GM10248 (cell line): ENCODE results near the gene CNTNAP2.

Experiments
- CTCF ChIA-PET: fragments of 300-600 bp; sonication (Branson Sonifier 250); formaldehyde crosslinking; extraction: SDS; loops from one replicate; lab custom pipeline; 2021; ENCODE audit warnings: antibody characterized with exemption; lab: Yijun Ruan, JAX
- POLR2A ChIA-PET: fragments of 350-650 bp; sonication (Branson Sonifier 250); formaldehyde crosslinking; extraction: SDS; loops from one replicate; lab custom pipeline; 2020; ENCODE audit warnings: antibody characterized with exemption; lab: Yijun Ruan, JAX
- DNase-seq: peaks from one replicate; pipeline ENCODE4 v3.0.0; 2012; ENCODE audit errors: extremely low spot score
- CTCF ChIP-seq: IDR thresholded peaks from 2 replicates; pipeline ENCODE4 v1.5.1; 2012; ENCODE audit warnings: mild to moderate bottlenecking, low read depth; ENCODE audit errors: extremely low read depth, missing control alignments, control extremely low read depth

Gene CNTNAP2

GRCh38 chr7:147400925-147401324, 1284.3 kb downstream of the CNTNAP2 start:
- POLR2A ChIA-PET = no interaction called here
- no peak for TF ChIP-seq CTCF
- no peak for DNase-seq
- CTCF ChIA-PET = no interaction called here

DNA sequence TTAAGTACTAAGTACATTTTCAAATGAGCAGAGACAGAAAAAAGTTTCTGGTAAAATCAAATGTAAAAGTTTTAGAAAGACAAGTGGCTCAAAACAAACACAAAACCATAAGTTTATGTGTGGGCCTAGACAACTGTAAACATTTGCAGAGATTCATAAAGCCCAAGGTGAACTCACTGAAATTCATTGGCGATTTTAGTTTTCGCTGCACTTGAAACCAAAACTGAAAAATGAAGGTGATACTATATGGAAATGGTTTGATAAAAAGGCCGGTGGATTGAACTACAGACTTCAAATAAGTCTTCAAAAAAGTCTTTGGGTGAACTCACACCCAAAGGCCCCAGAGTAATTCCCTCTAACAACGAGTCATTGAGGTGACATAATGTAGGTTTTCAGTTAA, 1289.0 kb downstream of the CNTNAP2 start:
- no peak for DNase-seq
- no peak for TF ChIP-seq CTCF
- POLR2A ChIA-PET = no interaction called here
- CTCF ChIA-PET = no interaction called here

DNA sequence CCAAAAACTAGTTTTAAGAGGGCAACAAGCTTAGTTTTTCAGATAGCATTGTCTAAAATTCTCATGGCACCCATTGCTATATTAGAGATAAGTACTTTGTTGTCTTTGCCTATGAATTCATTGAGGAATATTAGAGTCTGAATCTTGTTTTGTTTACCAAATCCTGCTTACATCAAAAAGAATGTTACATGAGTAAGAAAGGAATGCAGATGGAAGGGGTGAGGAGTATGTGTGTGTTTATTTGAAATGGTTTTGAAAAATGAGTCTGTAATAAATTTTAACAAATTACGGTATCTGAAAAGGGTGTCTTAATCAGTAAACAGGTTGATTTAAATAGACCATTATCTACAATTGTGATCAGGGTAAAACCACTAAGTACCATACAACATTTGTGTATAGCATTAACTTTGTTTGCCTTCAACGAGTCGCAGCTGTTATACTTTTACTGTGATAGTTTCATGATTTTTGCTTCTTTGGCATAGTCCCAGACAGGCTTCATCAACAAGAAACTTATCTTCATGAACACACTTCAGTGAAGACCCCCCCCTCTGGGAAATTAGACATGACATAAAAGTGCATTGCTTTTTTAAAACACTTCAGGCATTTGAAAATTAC, 1290.0 kb downstream of the CNTNAP2 start:
- no peak for DNase-seq
- no peak for TF ChIP-seq CTCF
- ChIA-PET CTCF (no interaction called here), POLR2A (no interaction called here)

- TF ChIP-seq CTCF = no peak
- ChIA-PET POLR2A (no interaction called here), CTCF (interaction anchor here (1.2 kb wide), 1 partner anchor 8 kb away, joined by 4 read pairs; no protein-coding TSS in a partner anchor)
- DNase-seq = no peak
Observed at GRCh38 chr7:147411096-147411495, 1294.5 kb downstream of the CNTNAP2 start.

- POLR2A ChIA-PET = no interaction called here
- no peak for TF ChIP-seq CTCF
- no peak for DNase-seq
- CTCF ChIA-PET = no interaction called here
Observed at GRCh38 chr7:147412109-147412508, 1295.5 kb downstream of the CNTNAP2 start.

DNA sequence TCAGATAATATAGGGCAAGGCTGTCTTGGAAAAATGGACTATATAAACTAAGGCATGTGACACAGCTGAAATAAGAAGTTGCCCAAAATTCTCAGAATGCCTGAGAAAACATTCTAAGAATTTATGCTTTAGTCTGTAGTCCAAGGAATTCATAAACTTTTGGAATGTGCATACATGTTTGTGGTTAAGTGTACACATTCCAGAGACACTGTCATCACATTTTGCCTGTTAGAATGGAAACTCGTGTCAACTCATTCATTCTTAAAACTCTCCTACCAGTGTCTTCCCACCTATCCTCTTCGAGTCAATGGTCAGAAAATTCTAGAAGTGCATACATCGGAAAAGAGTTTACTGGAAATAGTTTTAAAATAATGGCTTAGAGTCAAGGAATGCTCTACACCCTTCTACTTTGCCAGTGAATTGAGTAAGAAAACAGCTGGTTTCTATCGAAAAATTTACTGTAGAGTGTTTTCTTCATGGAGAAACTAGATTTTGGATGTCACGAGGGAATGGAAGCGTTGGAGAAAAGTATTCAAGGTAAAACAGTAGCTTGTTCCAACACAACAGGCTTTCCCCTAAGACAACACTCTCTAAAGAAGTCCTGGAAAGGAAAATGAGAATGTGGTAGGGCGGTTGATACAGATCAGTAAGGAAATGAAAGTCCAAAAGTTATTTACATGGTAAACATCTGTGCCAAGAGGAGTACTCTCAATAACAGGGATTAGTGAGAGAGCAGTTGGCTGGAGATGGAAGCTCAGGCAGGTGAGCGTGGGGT, 1296.4 kb downstream of the CNTNAP2 start:
- ChIA-PET CTCF (no interaction called here), POLR2A (no interaction called here)
- TF ChIP-seq CTCF = no peak
- DNase-seq = no peak
